ENCODE measurements around the gene OSBP2.

DNA sequence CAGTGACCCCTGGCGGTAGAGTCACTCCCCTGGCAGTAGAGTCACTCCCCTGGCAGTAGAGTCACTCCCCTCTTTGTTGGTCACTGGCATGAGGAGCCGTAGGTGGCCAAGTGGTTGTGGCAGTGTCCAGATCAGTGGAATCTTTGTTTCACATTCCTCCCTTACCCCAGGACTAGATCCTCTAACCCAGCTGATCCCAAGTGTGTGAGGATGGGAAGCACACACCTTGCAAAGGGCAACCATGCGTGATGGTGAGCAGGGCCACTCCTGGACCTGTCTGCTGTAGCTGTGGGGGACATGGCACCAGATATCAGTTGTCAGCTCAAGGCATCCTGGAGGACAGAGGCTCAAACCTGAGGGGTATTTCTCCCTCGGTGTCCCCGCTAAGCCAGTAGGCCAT is 37.8 kb downstream of the OSBP2 start:
- no peak for TF ChIP-seq POLR2A (IDR thresholded peaks at IDR 0.05)
- TF ChIP-seq, protein P1, sequence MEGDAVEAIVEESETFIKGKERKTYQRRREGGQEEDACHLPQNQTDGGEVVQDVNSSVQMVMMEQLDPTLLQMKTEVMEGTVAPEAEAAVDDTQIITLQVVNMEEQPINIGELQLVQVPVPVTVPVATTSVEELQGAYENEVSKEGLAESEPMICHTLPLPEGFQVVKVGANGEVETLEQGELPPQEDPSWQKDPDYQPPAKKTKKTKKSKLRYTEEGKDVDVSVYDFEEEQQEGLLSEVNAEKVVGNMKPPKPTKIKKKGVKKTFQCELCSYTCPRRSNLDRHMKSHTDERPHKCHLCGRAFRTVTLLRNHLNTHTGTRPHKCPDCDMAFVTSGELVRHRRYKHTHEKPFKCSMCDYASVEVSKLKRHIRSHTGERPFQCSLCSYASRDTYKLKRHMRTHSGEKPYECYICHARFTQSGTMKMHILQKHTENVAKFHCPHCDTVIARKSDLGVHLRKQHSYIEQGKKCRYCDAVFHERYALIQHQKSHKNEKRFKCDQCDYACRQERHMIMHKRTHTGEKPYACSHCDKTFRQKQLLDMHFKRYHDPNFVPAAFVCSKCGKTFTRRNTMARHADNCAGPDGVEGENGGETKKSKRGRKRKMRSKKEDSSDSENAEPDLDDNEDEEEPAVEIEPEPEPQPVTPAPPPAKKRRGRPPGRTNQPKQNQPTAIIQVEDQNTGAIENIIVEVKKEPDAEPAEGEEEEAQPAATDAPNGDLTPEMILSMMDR (IDR thresholded peaks at IDR 0.05): no peak
